ENCODE data around the gene ABCB9.

- TF ChIP-seq CTCF (IDR thresholded peaks at IDR 0.05; ENCODE audit: insufficient read depth, low read depth, low read length) (no peak), EZH2 (IDR thresholded peaks at IDR 0.05; ENCODE audit: insufficient read depth, low read length) (no peak)
Observed at GRCh38 chr12:122949405-122949804, 16.9 kb downstream of the ABCB9 start.
